Measurements from ENCODE around the gene WWOX.

Gene WWOX

GRCh38 chr16:78105517-78105916, 6.1 kb downstream of the WWOX start:
- DNase-seq (ENCODE audit: low read depth): no peak

- DNase-seq (ENCODE audit: low read depth): no peak
Measured at GRCh38 chr16:78106686-78107085, 7.2 kb downstream of the WWOX start.

DNA sequence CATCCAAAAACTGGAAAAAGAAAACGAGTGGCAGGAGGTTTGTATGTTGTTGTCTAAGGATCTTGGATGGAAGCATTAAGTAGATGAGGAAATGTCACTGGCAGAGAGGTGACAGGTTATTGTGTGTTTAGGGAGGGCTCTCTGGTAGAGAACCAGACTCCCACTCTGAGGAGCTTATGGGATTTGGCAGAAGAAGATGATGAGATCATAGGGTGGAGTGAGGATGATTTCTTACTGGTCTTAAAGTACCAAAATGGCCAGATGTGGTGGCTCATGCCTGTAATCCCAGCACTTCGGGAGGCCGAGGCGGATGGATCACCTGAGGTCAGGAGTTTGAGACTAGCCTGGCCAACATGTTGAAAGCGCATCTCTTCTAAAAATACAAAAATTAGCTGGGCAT, 9.0 kb downstream of the WWOX start:
- DNase-seq (ENCODE audit: low read depth): no peak

DNA sequence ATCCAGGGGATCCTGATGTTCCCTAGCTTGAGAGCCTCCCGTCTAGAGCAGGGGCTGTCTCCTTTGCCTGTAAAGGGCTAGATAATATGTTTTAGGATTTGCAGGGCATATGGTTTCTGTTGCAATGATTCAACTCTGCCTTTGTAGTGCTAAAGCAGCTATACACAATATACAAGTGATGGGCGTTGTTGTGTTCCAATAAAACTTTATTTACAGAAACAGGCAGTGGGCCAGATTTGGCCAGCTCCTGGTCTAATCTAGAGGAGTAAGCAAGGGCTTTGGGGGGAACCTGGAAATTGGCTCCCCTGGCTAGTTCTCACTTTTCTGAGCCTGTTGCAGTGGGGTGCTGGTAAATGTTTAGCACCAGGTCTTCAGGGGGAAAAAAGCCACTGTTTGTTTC, 13.8 kb downstream of the WWOX start:
- DNase-seq (ENCODE audit: low read depth): no peak

GRCh38 chr16:78115659-78116058, 16.2 kb downstream of the WWOX start:
- DNase-seq (ENCODE audit: low read depth): no peak

GRCh38 chr16:78116946-78117345, 17.5 kb downstream of the WWOX start:
- no peak for DNase-seq (ENCODE audit: low read depth)

GRCh38 chr16:78117391-78117790, 17.9 kb downstream of the WWOX start:
- DNase-seq (ENCODE audit: low read depth): no peak

DNA sequence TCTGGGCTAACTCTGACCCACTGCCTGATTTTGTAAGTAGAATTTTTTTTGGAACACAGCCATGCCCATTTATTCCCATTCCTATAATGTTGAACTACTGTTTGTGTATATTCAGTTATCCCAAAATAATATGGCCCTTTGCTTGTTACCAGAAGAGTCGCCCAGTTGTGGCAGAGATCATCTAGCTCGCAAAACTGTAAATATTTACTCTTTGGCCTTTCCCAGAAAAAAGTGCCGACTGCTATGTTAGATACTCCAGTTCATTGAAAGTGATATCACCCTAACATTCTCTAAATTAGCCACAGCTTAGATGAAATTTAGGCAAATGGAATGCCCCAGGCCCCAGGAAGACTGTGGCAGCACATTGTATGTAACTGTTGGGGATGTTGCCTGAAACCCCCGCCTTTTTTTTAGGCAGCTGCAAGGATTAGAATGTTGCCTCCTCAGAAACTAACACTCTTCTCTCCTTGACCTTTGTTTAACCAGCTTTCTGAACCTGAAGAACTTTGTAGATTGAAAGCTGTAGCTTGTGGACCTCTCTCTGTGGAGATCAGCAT, 19.1 kb downstream of the WWOX start:
- no peak for DNase-seq (ENCODE audit: low read depth)

GRCh38 chr16:78122774-78123315, 23.4 kb downstream of the WWOX start:
- DNase-seq (ENCODE audit: low read depth): no peak

GRCh38 chr16:78125112-78125844, 25.8 kb downstream of the WWOX start:
- no peak for DNase-seq (ENCODE audit: low read depth)

DNA sequence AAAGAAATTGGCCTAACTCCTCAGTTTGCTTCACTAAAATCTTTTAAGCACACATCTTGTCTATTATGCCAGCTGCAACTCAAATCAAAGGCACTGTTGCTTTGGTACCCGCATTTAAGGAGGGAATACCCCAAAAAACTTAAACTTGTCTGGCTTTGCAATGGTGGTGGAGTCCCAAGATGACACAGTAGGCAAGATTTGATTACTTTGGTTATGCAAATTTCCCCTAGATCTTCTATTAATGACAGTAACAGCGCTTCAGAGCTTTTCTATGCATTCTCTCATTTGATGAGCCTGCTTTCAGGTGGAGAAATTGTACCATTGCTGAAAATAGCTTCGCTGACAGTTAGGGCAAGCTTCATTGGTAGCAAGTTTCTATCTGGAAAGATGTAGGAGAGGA, 27.2 kb downstream of the WWOX start:
- DNase-seq (ENCODE audit: low read depth): no peak

- no peak for DNase-seq (ENCODE audit: low read depth)
Measured at GRCh38 chr16:78127130-78127529, 27.7 kb downstream of the WWOX start.

- DNase-seq (ENCODE audit: low read depth): no peak
Measured at GRCh38 chr16:78128913-78129312, 29.5 kb downstream of the WWOX start.

- DNase-seq (ENCODE audit: low read depth): no peak
Measured at GRCh38 chr16:78129349-78129748, 29.9 kb downstream of the WWOX start.

DNA sequence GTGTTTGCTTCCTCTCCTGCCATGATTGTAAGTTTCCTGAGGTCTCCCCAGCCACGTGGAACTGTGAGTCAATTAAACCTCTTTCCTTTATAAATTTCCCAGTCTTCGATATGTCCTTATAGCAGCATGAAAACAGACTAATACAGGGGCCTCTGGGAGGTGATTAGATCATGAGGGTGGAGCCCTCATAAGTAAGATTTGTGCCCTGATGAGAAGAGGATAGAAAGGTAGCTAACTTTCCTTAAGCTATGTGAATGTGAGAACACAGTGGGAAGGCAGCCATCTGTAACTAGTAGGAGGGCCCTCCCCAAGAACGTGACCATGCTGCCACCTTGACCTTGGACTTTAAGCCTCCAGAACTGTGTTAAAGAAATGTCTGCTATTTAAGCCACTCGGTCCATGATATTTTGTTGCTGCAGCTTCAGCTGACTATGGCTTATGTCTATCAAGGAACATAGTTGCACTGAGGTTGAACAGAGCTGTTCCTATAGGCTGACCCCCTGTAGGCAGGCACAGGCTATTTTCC, 30.7 kb downstream of the WWOX start:
- DNase-seq (ENCODE audit: low read depth): no peak

- no peak for DNase-seq (ENCODE audit: low read depth)
Measured at GRCh38 chr16:78130950-78131349, 31.5 kb downstream of the WWOX start.

GRCh38 chr16:78133919-78134318, 34.5 kb downstream of the WWOX start:
- DNase-seq (ENCODE audit: low read depth): no peak

GRCh38 chr16:78134944-78135619, 35.6 kb downstream of the WWOX start:
- DNase-seq (ENCODE audit: low read depth): no peak

DNA sequence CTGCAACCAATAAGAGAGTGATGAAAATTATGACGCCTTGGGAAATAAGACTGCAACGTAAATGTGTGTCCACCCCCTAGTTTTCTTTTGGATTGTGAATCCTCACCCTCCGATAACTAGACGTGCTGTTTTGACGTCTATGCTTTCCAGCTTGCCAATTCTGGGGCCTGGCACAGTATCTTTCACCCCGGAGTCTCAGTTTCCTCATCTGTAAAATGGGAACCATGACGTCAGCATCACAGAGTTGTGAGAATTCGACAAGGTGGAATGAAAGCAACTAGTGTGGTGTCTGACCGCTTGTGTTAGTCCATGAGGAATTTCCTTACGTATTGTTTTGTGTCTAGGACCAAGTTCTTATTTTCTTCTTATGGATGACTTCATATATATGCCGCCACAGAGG, 37.7 kb downstream of the WWOX start:
- no peak for DNase-seq (ENCODE audit: low read depth)

GRCh38 chr16:78137782-78138616, 38.5 kb downstream of the WWOX start:
- DNase-seq (ENCODE audit: low read depth): no peak

- DNase-seq (ENCODE audit: low read depth): no peak
Measured at GRCh38 chr16:78140818-78141466, 41.5 kb downstream of the WWOX start.

DNA sequence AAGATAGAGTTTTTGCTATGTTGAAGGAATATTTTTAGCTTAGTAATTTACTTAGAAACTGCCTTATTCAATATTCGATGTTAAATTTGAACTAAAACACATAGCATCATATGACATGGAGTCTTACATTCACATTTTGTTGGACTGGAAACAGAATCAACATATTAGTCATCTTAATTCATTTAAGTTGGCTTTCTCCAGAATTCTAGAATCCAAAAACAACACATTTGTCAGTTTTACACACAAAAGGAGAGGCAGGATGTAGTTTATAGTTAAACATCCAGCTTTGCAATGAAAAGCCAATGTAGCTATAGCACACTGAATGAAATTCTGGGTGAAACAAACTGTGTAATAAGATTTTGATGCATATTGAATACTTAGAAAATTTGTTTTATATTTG, 43.3 kb downstream of the WWOX start:
- no peak for DNase-seq (ENCODE audit: low read depth)

Measured in stimulated activated CD8-positive, alpha-beta memory T cell treated with anti-CD3 and anti-CD28 coated beads, Interleukin-7, amount 100 ng/mL, for 24 hours (primary cell).